Measurements from ENCODE around the gene BCL7C. TPM values are rescaled to one million over a fixed set of nuclear protein-coding genes. Genes with fewer than 3 reads are reported as not detected.
"Not testable (repeated sequence)": the region's sequence is repeated elsewhere in the genome, so short reads cannot be mapped to it uniquely, and the experiment has no call there.

The BCL7C gene
- polyA plus RNA-seq, 4 donors, result 35.3 to 51.7 (median 43.7) TPM

- DNase-seq (ENCODE audit: low read depth in 4 of 4, low spot score in 3 of 4), result no peak
Observed at GRCh38 chr16:30874244-30874820, 19.5 kb downstream of the BCL7C start.

DNA sequence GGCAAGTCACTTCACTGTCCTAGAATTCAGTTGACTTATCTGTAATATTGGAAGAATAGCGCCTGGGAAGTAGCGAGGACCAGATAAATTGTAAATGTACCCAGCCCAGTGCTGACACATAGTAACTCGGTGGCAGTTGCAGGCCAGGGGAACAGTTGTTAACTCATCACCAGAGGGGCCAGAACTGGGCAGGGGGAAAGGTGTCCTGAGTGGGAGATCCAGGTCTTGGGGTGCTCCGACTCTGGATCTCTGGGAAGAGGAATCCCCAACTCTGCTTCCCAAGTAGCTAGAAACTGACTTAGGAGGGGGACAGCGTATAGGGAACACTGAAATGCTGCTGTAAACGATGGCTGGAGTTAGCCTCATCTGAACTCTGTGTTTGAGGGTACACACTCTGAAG is 23.0 kb downstream of the BCL7C start:
- no peak for DNase-seq (ENCODE audit: low read depth in 4 of 4, low spot score in 3 of 4)

- DNase-seq (ENCODE audit: low read depth in 4 of 4, low spot score in 3 of 4), result no peak
Observed at GRCh38 chr16:30867747-30868146, 26.1 kb downstream of the BCL7C start.

DNA sequence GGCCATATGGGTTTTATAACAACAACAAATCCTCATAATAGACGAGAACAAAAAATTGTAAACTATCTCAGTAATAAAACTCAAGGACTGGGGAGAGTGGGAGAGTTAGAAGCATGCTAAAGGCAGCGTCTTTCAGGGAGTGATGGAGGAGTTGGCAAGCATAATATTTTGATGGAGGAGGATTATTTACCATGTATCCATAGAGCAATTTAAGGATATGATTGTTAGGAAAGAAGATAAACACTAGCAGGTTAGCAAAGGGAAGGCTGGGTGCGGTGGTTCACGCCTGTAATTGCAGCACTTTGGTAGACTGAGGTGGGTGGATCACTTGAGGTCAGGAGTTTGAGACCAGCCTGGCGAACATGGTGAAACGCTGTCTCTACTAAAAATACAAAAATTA is 27.8 kb downstream of the BCL7C start:
- no peak for DNase-seq (ENCODE audit: low read depth in 4 of 4, low spot score in 3 of 4)

DNA sequence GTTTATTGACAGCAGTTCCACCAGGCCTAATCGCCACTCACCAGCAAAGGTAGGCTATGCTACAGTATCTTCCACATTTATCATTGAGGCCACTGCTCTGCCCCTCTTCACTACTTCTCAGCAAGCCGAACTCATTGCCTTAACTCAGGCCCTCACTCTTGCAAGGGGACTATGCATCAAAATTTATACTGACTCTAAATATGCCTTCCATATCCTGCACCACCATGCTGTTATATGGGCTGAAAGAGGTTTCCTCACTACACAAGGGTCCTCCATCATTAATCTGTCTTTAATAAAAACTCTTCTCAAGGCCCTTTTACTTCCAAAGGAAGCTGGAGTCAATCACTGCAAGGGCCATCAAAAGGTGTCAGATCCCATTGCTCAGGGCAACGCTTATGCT is 30.7 kb downstream of the BCL7C start:
- not testable (repeated sequence) for DNase-seq (ENCODE audit: low read depth in 4 of 4, low spot score in 3 of 4)

DNA sequence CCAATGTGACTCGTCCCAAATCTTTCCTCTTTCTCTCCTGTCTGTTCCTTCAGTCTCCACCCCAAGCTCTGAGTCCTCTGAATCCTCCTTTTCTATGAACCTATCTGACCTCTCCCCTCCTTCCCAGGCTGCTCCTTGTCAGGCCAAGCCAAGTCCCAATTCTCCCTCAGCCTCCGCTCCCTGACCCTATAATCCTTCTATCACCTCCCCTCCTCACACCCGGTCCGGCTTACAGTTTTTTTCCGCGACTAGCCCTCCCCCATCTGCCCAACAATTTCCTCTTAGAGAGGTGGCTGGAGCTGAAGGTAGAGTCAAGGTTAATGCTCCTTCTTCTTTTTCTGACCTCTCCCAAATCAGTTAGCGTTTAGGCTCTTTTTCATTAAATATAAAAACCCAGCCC is 33.1 kb downstream of the BCL7C start:
- not testable (repeated sequence) for DNase-seq (ENCODE audit: low read depth in 4 of 4, low spot score in 3 of 4)

- no peak for DNase-seq (ENCODE audit: low read depth in 4 of 4, low spot score in 3 of 4)
Observed at GRCh38 chr16:30858829-30859423, 35.0 kb downstream of the BCL7C start.

DNA sequence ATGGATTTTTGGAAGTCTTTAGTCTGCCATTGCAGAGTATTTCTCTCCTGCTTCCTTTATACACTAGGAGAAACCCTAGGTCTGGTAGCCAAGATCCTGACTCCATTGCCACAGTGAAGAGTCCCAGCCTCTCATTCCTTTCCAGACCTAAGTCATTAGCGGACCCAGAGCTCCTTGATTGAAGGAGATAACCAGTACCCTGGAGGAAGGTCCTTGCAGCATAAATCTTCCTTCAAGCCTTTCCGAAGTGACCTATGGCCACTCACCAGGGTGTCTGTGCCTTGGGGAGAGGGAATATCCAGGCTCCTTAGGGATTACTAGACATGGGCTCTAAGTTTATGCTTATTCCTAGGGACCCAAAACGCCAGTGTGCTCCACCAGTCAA is 35.8 kb downstream of the BCL7C start:
- no peak for DNase-seq (ENCODE audit: low read depth in 4 of 4, low spot score in 3 of 4)

DNA sequence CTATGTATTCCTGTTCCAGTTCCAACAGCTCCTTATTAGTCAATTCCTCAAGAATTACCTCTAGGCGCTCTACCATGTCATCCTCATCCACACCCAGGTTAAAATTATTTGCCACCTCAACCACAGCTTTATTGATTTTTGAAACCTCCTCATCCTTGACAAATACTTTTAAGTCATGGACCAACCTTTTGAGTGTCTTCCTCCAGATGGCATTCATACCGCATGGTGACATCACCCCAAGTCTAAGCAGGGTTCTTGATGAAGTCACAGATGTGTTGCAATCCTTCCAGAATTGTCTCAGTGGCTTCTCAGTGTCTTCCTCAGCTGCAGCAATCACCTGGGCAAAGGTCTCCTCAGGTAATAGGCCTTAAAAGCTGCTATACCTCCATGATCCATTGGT is 40.1 kb downstream of the BCL7C start:
- no peak for DNase-seq (ENCODE audit: low read depth in 4 of 4, low spot score in 3 of 4)

- no peak for DNase-seq (ENCODE audit: low read depth in 4 of 4, low spot score in 3 of 4)
Observed at GRCh38 chr16:30850246-30850645, 43.6 kb downstream of the BCL7C start.

- DNase-seq (ENCODE audit: low read depth in 4 of 4, low spot score in 3 of 4), result no peak
Observed at GRCh38 chr16:30846649-30847402, 47.1 kb downstream of the BCL7C start.

DNA sequence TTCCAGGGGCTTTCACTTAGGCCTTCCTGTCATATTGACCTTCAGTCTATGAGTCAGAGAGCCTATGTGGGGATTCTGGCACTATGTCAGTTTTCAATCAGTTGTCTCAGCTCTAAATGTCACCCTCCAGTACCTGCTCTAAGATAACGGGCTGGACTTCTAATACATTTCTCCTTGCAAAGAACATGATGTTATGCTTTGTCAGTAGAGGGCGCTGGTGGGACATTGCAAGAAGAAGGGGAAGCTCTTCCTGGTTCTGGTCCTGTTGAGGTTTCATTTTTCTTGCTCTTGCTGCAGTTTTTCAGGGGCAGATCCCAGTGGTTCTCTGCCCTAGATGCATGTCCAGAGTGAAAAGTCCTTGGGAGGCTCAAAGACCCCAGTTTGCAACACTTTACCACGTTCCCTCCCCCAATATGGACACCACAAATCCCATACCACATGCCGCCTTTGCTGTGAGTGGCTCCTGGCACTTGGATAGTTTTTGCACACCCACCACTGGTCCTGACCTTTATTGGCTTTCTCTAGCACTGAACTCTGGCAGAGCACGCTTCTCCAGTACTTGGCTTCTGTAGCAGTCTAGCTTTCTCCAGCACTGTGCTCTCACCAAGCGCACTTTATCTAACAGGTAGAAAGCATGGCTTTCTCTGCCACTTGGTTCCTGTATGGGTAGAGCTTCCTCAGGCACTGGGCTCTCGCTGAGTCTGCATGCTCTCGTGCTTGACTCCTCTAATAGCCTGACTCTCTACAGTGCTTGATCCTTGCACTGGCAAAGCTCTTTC is 49.0 kb downstream of the BCL7C start:
- DNase-seq (ENCODE audit: low read depth in 4 of 4, low spot score in 3 of 4), result peak; percentile 55 to 62 (median 58)

- no peak for DNase-seq (ENCODE audit: low read depth in 4 of 4, low spot score in 3 of 4)
Observed at GRCh38 chr16:30844346-30844670, 49.6 kb downstream of the BCL7C start.

DNA sequence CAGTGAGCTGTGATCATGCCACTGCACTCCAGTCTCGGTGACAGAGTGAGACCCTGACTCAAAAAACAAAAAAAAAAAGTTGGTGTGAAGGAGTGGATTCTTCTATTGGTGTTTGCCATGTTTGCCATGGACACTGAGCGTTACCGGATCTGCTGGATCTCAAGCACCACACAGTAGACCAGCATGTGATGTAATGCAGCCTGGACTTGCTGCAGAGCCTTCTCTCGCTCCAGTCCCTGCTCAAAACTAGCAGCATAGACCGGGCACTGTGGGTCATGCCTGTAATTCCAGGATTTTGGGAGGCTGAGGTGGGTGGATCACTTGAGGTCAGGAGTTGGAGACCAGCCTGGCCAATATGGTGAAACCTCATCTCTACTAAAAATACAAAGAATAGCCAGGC is 50.4 kb downstream of the BCL7C start:
- DNase-seq (ENCODE audit: low read depth in 4 of 4, low spot score in 3 of 4), result no peak

GRCh38 chr16:30842971-30843370 is 50.9 kb downstream of the BCL7C start:
- no peak for DNase-seq (ENCODE audit: low read depth in 4 of 4, low spot score in 3 of 4)

GRCh38 chr16:30841332-30841731 is 52.5 kb downstream of the BCL7C start:
- DNase-seq (ENCODE audit: low read depth in 4 of 4, low spot score in 3 of 4), result no peak

DNA sequence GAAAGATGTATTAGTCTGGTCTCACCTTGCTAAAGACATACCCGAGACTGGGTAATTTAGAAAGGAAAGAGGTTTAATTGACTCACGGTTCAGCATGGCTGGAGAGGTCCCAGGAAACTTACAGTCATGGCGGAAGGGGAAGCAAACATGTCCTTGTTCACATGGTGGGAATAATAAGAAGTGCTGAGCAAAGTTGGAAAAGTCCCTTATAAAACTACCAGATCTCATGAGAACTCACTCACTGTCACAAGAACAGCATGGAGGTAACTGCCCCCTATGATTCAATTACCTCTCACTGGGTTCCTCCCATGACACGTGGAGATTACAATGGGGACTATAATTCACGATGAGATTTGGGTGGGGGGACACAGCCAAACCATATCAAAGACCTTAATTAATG is 53.3 kb downstream of the BCL7C start:
- DNase-seq (ENCODE audit: low read depth in 4 of 4, low spot score in 3 of 4), result no peak

- DNase-seq (ENCODE audit: low read depth in 4 of 4, low spot score in 3 of 4), result no peak
Observed at GRCh38 chr16:30839523-30840227, 54.2 kb downstream of the BCL7C start.

DNA sequence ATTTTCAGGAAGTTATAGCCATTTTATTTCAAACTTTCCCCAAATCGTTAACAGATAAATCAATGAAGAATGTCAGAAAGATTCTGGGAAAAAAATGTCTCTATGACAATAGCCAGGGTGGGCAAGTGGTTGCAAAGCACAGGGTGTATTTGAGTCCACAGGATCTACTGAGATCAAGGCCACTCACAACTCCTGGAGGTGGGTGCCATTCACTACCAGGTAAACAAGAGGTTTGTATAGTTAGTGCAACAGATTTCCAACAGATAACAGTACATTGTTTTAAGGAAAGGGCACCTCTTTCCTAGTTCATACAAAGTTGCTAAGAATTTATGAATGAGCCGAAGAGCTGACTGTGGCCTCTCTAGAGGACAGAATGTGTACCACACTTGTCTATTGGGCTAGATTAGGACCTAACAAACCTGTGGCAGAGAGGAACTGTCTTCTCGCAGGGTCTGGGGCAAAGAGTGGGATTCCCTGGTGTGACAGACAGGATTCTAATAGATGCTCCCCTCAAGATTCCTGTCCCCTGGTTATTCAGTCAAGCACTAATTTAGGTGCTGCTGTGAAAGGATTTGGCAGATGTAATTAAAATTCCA is 54.9 kb downstream of the BCL7C start:
- no peak for DNase-seq (ENCODE audit: low read depth in 4 of 4, low spot score in 3 of 4)

DNA sequence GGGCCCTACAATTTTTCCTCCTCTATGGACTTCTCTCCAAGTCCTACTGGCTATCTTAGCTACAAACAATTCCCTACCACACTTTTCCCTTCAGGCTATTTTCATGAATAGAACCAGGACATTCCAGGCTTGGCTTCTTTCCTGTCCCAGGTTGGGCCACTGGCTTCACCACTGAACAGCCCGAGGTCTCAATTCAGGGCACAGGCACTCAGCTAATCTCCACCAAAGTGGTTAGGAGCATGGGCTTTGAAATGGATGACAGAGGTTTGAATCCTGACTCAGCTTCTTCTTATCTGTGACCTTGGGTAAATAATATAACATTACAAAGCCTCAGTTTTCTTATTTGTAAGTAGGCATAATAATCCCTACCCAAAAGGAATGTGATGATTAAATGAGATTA is 56.0 kb downstream of the BCL7C start:
- DNase-seq (ENCODE audit: low read depth in 4 of 4, low spot score in 3 of 4), result no peak
